ENCODE measurements around the gene DGKG.

The DGKG gene

GRCh38 chr3:186124592-186124991 is 237.4 kb downstream of the DGKG start:
- H3K4me3 ChIP-seq = no peak overlapping the region
- no peak for TF ChIP-seq CTCF (IDR thresholded peaks at IDR 0.05)
- no peaks in the 10 kb centered on the region for H3K4me1 ChIP-seq
- H3K27me3 ChIP-seq = no peaks in the 10 kb centered on the region
- no peaks in the 10 kb centered on the region for H3K36me3 ChIP-seq
- intact Hi-C loops (cut with DNase I; ENCODE audit: low total_unique reads) = no loop called here
- no peaks in the 10 kb centered on the region for H3K9me3 ChIP-seq
- no peak overlapping the region for H3K27ac ChIP-seq
- DNase-seq = no peak

- no peak overlapping the region for H3K4me3 ChIP-seq
- DNase-seq = no peak
- intact Hi-C loops (cut with DNase I; ENCODE audit: low total_unique reads) = no loop called here
- TF ChIP-seq CTCF (IDR thresholded peaks at IDR 0.05) = no peak
- no peaks in the 10 kb centered on the region for H3K4me1 ChIP-seq
- no peaks in the 10 kb centered on the region for H3K9me3 ChIP-seq
- H3K36me3 ChIP-seq = no peaks in the 10 kb centered on the region
- no peak overlapping the region for H3K27ac ChIP-seq
- no peaks in the 10 kb centered on the region for H3K27me3 ChIP-seq
Observed at GRCh38 chr3:186123012-186123411, 239.0 kb downstream of the DGKG start.

GRCh38 chr3:186121968-186122367 is 240.1 kb downstream of the DGKG start:
- no peak for DNase-seq
- no peaks in the 10 kb centered on the region for H3K27me3 ChIP-seq
- H3K4me1 ChIP-seq = no peaks in the 10 kb centered on the region
- no peaks in the 10 kb centered on the region for H3K9me3 ChIP-seq
- no peak overlapping the region for H3K27ac ChIP-seq
- no peak overlapping the region for H3K4me3 ChIP-seq
- H3K36me3 ChIP-seq = no peaks in the 10 kb centered on the region
- no peak for TF ChIP-seq CTCF (IDR thresholded peaks at IDR 0.05)
- intact Hi-C loops (cut with DNase I; ENCODE audit: low total_unique reads) = no loop called here

- Histone ChIP-seq H3K4me3 (no peak overlapping the region), H3K27ac (no peak overlapping the region), H3K9me3 (no peaks in the 10 kb centered on the region), H3K4me1 (no peaks in the 10 kb centered on the region), H3K27me3 (no peaks in the 10 kb centered on the region), H3K36me3 (no peaks in the 10 kb centered on the region)
- intact Hi-C loops (cut with DNase I; ENCODE audit: low total_unique reads) = no loop called here
- no peak for DNase-seq
- TF ChIP-seq CTCF (IDR thresholded peaks at IDR 0.05) = no peak
Observed at GRCh38 chr3:186121278-186121677, 240.8 kb downstream of the DGKG start.

- no peaks in the 10 kb centered on the region for H3K36me3 ChIP-seq
- H3K4me1 ChIP-seq = no peaks in the 10 kb centered on the region
- intact Hi-C loops (cut with DNase I; ENCODE audit: low total_unique reads) = no loop called here
- TF ChIP-seq CTCF (IDR thresholded peaks at IDR 0.05) = no peak
- no peak overlapping the region for H3K4me3 ChIP-seq
- no peak overlapping the region for H3K27ac ChIP-seq
- H3K27me3 ChIP-seq = no peaks in the 10 kb centered on the region
- no peaks in the 10 kb centered on the region for H3K9me3 ChIP-seq
- DNase-seq = no peak
Observed at GRCh38 chr3:186119499-186119898, 242.5 kb downstream of the DGKG start.

GRCh38 chr3:186118692-186119091 is 243.3 kb downstream of the DGKG start:
- TF ChIP-seq CTCF (IDR thresholded peaks at IDR 0.05) = no peak
- no peaks in the 10 kb centered on the region for H3K9me3 ChIP-seq
- no peaks in the 10 kb centered on the region for H3K27me3 ChIP-seq

More at GRCh38 chr3:186118692-186119091, 243.3 kb downstream of the DGKG start:
- Histone ChIP-seq H3K4me1 (no peaks in the 10 kb centered on the region), H3K4me3 (no peak overlapping the region), H3K27ac (no peak overlapping the region), H3K36me3 (no peaks in the 10 kb centered on the region)
- intact Hi-C loops (cut with DNase I; ENCODE audit: low total_unique reads) = no loop called here
- DNase-seq = no peak

All from tibial artery (tissue), 4 donors.